Thoracic aorta (tissue), 2 donors: Measurements from ENCODE around the gene SLC24A1. TPM values are rescaled to one million over a fixed set of nuclear protein-coding genes. Genes with fewer than 3 reads are reported as not detected.

Experiments
- ATAC-seq: fragments of 150-250 bp; one replicate; pipeline ENCODE4 v1.8.0; 2017; ENCODE audit warnings: low read depth; ENCODE audit not compliant: insufficient number of reproducible peaks, low FRiP score
- DNase-seq: peaks from one replicate; pipeline ENCODE4 v3.0.0-alpha.2; 2020; ENCODE audit warnings: low spot score
- H3K27ac ChIP-seq, 2 donors: fragments of 200-600 bp; sonication (generic); 1 replicate in 1 of 2; 2 replicates in 1 of 2; pipeline ENCODE4 v1.5.1; 2016; ENCODE audit warnings: mild to moderate bottlenecking in 2 of 2, moderate library complexity in 2 of 2
- H3K27me3 ChIP-seq: fragments of 200-600 bp; sonication (generic); replicated peaks from 2 replicates; pipeline ENCODE4 v1.6.0; 2016; ENCODE audit warnings: mild to moderate bottlenecking; ENCODE audit not compliant: insufficient read depth
- H3K36me3 ChIP-seq: fragments of 200-600 bp; sonication (generic); one replicate; pipeline ENCODE4 v1.5.1; 2016
- H3K4me1 ChIP-seq, 2 donors: fragments of 200-600 bp; sonication (generic); 1 replicate in 1 of 2; 2 replicates in 1 of 2; pipeline versions ENCODE4 v1.5.1 to v1.6.0; 2016; ENCODE audit warnings: low read depth in 2 of 2, mild to moderate bottlenecking in 1 of 2; ENCODE audit not compliant: control insufficient read depth in 1 of 2
- H3K4me3 ChIP-seq: fragments of 200-600 bp; sonication (generic); 2 replicates; pipeline ENCODE4 v1.5.1; 2016; ENCODE audit warnings: mild to moderate bottlenecking
- H3K9me3 ChIP-seq: fragments of 200-600 bp; sonication (generic); 2 replicates; pipeline ENCODE4 v1.5.1; 2016
- CTCF ChIP-seq: fragments of 200-600 bp; sonication (generic); IDR thresholded peaks from one replicate; pipeline ENCODE4 v1.5.1; 2019; ENCODE audit warnings: antibody characterized with exemption
- total RNA-seq, 2 donors: library from RNA; depleted of rRNA; stranded (reverse); fragments of >200 nt; gene quantifications; one replicate each; pipeline versions ENCODE4 v1.1.0 to v1.2.3, GENCODE V29; 2016

Gene SLC24A1
- total RNA-seq, 2 donors from 2014 or later = 6.1 to 7.3 TPM

GRCh38 chr15:65655457-65655856, 33.7 kb downstream of the SLC24A1 start:
- no peak for TF ChIP-seq CTCF
- Histone ChIP-seq H3K27me3 (no peaks in the 10 kb centered on the region), H3K27ac (no peak overlapping the region), H3K9me3 (no peaks in the 10 kb centered on the region), H3K4me1 (no peaks in the 10 kb centered on the region), H3K4me3 (no peak overlapping the region), H3K36me3 (peaks cover 3% of the 10 kb centered on the region)
- no peak for DNase-seq
- ATAC-seq = no peak

GRCh38 chr15:65659502-65660052, 37.8 kb downstream of the SLC24A1 start:
- no peak overlapping the region for H3K4me3 ChIP-seq
- ATAC-seq (no peak), DNase-seq (no peak)
- H3K4me1 ChIP-seq = no peaks in the 10 kb centered on the region
- no peak overlapping the region for H3K27ac ChIP-seq
- no peak for TF ChIP-seq CTCF
- H3K9me3 ChIP-seq = no peaks in the 10 kb centered on the region
- H3K36me3 ChIP-seq = peaks cover 9% of the 10 kb centered on the region
- no peaks in the 10 kb centered on the region for H3K27me3 ChIP-seq

- ATAC-seq = no peak
- no peak for TF ChIP-seq CTCF
- no peak overlapping the region for H3K4me3 ChIP-seq
- no peaks in the 10 kb centered on the region for H3K9me3 ChIP-seq
- no peak for DNase-seq
- peaks cover 7% of the 10 kb centered on the region for H3K36me3 ChIP-seq
- H3K27me3 ChIP-seq = no peaks in the 10 kb centered on the region
- H3K27ac ChIP-seq = no peak overlapping the region
- no peaks in the 10 kb centered on the region for H3K4me1 ChIP-seq
Measured at GRCh38 chr15:65660927-65661326, 39.2 kb downstream of the SLC24A1 start.

GRCh38 chr15:65663521-65663920, 41.8 kb downstream of the SLC24A1 start:
- no peaks in the 10 kb centered on the region for H3K9me3 ChIP-seq
- DNase-seq (no peak), ATAC-seq (no peak)
- H3K36me3 ChIP-seq = peaks cover 5% of the 10 kb centered on the region
- H3K27me3 ChIP-seq = no peaks in the 10 kb centered on the region
- no peak for TF ChIP-seq CTCF
- no peak overlapping the region for H3K27ac ChIP-seq
- H3K4me1 ChIP-seq = no peaks in the 10 kb centered on the region
- no peak overlapping the region for H3K4me3 ChIP-seq

GRCh38 chr15:65666257-65666656, 44.5 kb downstream of the SLC24A1 start:
- Histone ChIP-seq H3K4me3 (no peak overlapping the region), H3K4me1 (no peaks in the 10 kb centered on the region), H3K27me3 (no peaks in the 10 kb centered on the region), H3K9me3 (no peaks in the 10 kb centered on the region), H3K27ac (no peak overlapping the region), H3K36me3 (peaks cover 17% of the 10 kb centered on the region)
- no peak for DNase-seq
- TF ChIP-seq CTCF = no peak
- ATAC-seq = no peak
